GM19239 (cell line): Measurements from ENCODE around the gene COTL1.

Source experiments
- DNase-seq: peaks from one replicate; pipeline ENCODE4 v3.0.0; 2011; ENCODE audit warnings: low spot score; ENCODE audit not compliant: insufficient read length
- FAIRE-seq: peaks from 2 replicates; lab custom pipeline; 2011; peaks lifted over from hg19 to GRCh38; lab: Jason Lieb, UNC

COTL1 gene

DNA sequence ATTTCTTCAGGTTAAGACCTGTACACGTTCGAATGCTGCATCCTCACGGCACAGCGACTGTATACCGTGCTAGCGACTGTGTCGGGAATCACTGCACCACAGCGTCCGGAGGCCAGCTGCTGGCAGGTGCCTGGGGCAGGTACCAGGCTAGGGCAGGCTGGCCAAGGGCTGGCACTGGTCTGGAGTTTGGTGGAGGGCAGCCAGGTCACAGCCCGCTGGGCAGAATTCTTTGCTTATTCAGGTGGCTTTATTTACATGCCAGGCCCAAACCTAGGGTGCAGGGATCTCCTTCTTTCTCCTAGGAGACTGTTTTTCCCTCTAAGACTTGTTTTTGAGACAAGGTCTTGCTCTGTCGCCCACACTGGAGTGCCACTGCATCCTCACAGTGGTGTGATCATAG, 37.9 kb downstream of the COTL1 start:
- no peak for DNase-seq

GRCh38 chr16:84578538-84579126, 39.2 kb downstream of the COTL1 start:
- FAIRE-seq = no peak

More for the DNA sequence above, 37.9 kb downstream of the COTL1 start:
- FAIRE-seq = no peak

GRCh38 chr16:84577034-84577803, 40.7 kb downstream of the COTL1 start:
- no peak for DNase-seq
- no peak for FAIRE-seq

More at GRCh38 chr16:84578538-84579126, 39.2 kb downstream of the COTL1 start:
- DNase-seq = no peak

GRCh38 chr16:84575914-84576313, 42.0 kb downstream of the COTL1 start:
- FAIRE-seq (no peak), DNase-seq (no peak)

DNA sequence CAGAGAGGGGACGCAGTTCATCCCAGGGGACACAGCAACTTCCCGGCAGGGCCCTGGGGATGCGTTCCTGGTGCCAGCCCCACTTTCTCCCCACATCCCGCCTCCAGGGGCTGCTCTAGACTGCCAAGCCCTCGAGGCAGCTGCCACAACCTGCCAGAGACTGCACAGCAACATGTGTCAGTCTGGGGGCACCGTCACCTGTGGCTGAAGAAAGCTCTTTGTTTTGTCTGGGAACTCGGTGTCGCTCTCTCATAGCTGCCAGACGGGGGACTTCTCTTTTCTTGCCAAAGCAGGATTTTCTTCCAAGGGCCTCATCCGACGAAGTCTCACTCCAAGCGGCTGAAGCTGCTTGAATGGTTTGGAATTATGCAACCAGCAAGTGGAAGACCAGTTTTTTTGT, 43.7 kb downstream of the COTL1 start:
- DNase-seq (no peak), FAIRE-seq (no peak)

DNA sequence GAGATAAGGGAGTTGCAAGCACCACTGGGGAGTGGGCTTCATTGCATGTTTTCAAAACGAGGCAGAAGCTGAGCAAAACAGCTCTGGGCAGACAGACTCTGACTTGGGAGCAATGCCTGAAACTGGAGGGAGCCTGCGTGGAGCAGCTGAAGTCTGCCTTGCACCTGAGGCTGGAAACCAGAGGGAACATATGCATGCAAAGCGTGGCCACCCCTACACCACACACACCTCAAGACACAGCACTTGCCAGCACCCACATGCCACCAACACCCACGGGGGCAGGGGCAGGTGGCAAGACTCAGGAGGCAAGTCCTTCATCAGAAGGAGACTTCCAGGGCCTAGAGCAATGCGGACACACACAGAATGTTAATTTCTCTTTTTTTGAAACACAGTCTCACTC, 45.8 kb downstream of the COTL1 start:
- DNase-seq = no peak
- no peak for FAIRE-seq

GRCh38 chr16:84571506-84571905, 46.4 kb downstream of the COTL1 start:
- FAIRE-seq (no peak), DNase-seq (no peak)

- no peak for DNase-seq
- no peak for FAIRE-seq
Observed at GRCh38 chr16:84570739-84571403, 47.0 kb downstream of the COTL1 start.

DNA sequence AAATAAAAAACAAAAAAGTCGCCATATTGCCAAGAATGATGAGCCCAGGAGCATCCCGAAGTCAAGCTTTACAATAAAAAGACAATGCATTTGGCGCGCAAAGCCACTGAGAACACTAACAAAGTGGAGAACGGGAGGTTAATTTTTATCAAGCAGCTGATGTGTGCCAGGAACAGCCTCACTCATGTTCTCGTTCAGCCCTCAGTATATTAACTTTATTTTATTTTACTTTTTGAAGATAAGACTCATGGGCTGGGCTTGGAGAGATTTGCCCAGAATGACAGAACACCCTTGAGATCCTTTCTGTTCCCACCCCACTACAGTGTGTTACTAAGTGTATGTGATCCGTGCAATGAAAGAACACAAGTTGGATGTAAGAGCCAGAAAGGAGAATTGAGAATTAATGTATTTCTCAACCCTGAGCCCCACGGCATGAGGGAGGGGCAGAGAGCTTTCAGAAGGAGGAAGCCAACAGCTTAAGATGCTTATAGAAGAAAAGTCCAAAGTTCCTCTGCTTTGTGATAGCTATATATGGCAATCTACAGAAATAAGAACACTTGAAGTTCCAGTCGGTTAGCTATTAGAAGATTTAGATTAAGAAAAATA, 48.4 kb downstream of the COTL1 start:
- FAIRE-seq (no peak), DNase-seq (no peak)

DNA sequence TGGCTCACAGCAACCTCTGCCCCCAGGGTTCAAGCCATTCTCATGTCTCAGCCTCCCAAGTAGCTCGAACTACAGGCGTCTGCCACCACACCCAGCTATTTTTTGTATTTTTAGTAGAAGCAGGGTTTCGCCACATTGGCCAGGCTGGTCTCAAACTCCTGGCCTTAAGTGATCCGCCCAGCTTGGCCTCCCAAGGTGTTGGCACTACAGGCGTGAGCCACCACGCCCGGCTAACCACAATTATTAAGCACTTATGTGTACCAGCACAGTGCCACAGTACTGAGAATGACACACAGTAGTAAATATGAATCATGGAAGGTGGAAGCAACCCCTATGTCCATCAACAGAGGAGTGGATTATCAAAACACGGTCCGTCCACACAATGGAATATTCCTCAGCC, 49.8 kb downstream of the COTL1 start:
- FAIRE-seq = no peak
- DNase-seq = no peak

GRCh38 chr16:84567286-84567962, 50.5 kb downstream of the COTL1 start:
- DNase-seq = no peak
- no peak for FAIRE-seq

GRCh38 chr16:84566545-84567257, 51.2 kb downstream of the COTL1 start:
- FAIRE-seq (no peak), DNase-seq (no peak)

GRCh38 chr16:84565669-84566495, 52.0 kb downstream of the COTL1 start:
- DNase-seq (no peak), FAIRE-seq (no peak)

GRCh38 chr16:84563786-84564420, 54.0 kb downstream of the COTL1 start:
- DNase-seq = no peak
- no peak for FAIRE-seq

DNA sequence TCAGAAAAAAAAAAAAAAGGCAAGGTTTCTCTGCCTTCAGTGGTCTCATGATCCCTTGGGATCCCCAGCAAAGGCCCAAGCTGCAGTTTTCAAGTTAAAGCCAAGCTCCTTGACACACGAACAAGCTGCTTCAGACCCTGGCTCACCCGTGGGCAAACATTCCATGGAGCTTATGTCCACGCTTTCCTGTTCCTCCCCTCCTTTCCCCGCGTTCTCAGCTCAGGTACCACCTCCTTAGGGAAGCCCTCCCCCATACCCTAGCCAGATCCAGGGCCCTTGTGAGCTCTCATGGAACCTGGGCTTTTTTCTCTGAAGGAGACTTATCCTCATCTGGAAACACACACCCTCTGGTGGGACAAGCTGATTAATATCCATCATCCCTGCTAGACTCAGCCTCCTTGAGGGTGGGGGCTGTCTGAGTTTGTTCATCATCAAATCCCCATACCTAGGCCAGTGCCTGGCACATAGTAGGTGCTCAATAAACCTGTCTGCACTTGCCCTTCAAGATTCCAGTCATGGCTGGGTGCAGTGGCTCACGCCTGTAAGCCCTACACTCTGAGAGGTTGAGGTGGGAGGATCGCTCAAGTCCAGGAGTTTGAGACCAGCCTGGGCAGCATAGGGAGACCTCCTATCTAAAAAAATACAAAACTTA, 54.7 kb downstream of the COTL1 start:
- DNase-seq = no peak
- FAIRE-seq = no peak

DNA sequence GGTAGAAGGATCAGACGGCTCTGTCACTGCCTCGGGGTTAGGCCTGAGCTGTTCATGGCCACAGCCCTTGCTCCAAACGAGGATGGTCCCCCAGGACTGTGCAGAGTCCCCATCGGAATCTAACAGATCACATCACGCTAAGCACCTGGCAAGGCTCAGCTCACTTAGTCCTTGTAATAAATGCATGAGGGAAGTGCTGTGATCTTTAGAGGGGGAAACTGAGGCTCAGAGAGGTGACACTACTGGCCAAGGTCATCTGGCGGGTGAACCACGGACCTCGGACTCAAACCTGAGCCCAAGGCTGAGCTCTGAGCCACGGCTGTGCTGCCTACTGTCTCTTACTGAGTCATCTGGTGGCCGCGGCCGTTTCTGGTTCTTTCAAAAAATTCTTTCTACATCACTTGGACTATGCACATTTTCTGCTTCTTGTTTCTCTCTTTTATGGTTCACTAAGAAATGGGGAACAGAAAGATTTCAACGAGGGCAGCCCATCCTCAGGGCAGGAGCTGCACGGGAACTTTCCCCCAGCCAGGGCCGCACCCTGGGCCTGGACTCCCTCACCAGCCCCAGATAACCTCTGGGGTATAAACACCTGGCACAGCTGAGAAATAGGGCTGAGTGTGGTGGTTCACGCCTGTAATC, 55.6 kb downstream of the COTL1 start:
- no peak for DNase-seq
- FAIRE-seq = peak; percentile 45

DNA sequence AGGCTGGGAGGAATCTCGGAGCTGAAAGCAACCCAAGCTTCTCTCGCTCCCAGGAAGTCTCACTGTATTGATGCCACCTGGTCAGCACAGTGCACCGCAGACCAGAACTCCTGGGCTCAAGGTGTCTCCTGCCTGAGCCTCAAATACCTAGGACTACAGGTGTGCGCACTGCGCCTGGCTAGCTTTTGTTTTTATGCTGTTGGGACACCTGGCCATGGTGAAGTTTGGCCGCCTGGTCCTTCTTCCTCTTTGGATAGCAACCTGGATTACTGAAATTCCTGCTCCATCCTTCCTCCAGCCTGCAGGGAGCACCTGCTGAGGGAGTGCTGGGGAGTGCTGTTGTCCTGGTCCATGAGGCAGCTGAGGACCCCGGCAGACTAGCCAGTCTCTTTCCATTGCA, 56.6 kb downstream of the COTL1 start:
- no peak for FAIRE-seq
- no peak for DNase-seq

GRCh38 chr16:84560269-84560668, 57.6 kb downstream of the COTL1 start:
- DNase-seq = no peak
- no peak for FAIRE-seq
